ENCODE measurements around the gene SNN.

- no peak for TF ChIP-seq CTCF (IDR thresholded peaks at IDR 0.05; ENCODE audit: control extremely low read depth in 1 of 3, insufficient read depth in 1 of 3, low read depth in 1 of 3, low read length in 3 of 3)
- no peak for TF ChIP-seq SIN3A (conservative IDR thresholded peaks at IDR 0.05 in 1 of 2, IDR thresholded peaks at IDR 0.05 in 1 of 2; ENCODE audit: low read depth in 1 of 2, low read length in 2 of 2)
- TF ChIP-seq POLR2A (IDR thresholded peaks at IDR 0.05; ENCODE audit: control extremely low read depth in 1 of 2, low read depth in 2 of 2, low read length in 2 of 2), result no peak
- no peak for TF ChIP-seq TCF12 (IDR thresholded peaks at IDR 0.05; ENCODE audit: low read depth, low read length)
- no peak for TF ChIP-seq TAF1 (IDR thresholded peaks at IDR 0.05; ENCODE audit: low read depth, low read length)
- TF ChIP-seq SUZ12 (IDR thresholded peaks at IDR 0.05; ENCODE audit: low read length), result no peak
- no peak for TF ChIP-seq USF2 (IDR thresholded peaks at IDR 0.05; ENCODE audit: low read length)
Measured at GRCh38 chr16:11638140-11638539, 30.1 kb upstream of the SNN start.
